SK-N-SH treated with all-trans-retinoic acid at 6 μM for 48 hours (cell line): ENCODE measurements around the gene SH3BP5.

Experiments
- ATAC-seq: fragments of 200-7000 bp; cut with Tn5 transposase; 3 replicates; pipeline ENCODE4 v1.9.1; 2020; ENCODE audit warnings: mild to moderate bottlenecking, moderate library complexity
- ARNTL ChIP-seq: fragments of 450-650 bp; formaldehyde crosslinking; IDR thresholded peaks from 2 replicates; pipeline ENCODE4 v1.5.0; 2020; ENCODE audit warnings: low read depth, mild to moderate bottlenecking, moderate library complexity, borderline replicate concordance
- BACH2 ChIP-seq: fragments of 250-450 bp; sonication (Bioruptor Pico); IDR thresholded peaks from 2 replicates; pipeline ENCODE4 v1.9.0; 2021; ENCODE audit warnings: mild to moderate bottlenecking, borderline replicate concordance
- CREB5 ChIP-seq: fragments of 250-450 bp; sonication (Bioruptor Pico); IDR thresholded peaks from 2 replicates; pipeline ENCODE4 v1.5.1; 2020; ENCODE audit warnings: low read depth, mild to moderate bottlenecking, moderate library complexity
- CSDC2 ChIP-seq: fragments of 250-450 bp; sonication (Bioruptor Pico); IDR thresholded peaks from 2 replicates; pipeline ENCODE4 v1.5.0; 2020; ENCODE audit warnings: mild to moderate bottlenecking, moderate library complexity
- CSRNP3 ChIP-seq: fragments of 250-450 bp; sonication (Bioruptor Pico); IDR thresholded peaks from 2 replicates; pipeline ENCODE4 v1.5.1; 2021; ENCODE audit warnings: mild to moderate bottlenecking, moderate library complexity
- ESRRG ChIP-seq: fragments of 250-450 bp; sonication (Bioruptor Pico); IDR thresholded peaks from 2 replicates; pipeline ENCODE4 v1.6.1; 2021; ENCODE audit warnings: mild to moderate bottlenecking
- GLIS3 ChIP-seq: fragments of 250-450 bp; sonication (Bioruptor Pico); IDR thresholded peaks from 2 replicates; pipeline ENCODE4 v1.5.0; 2020; ENCODE audit warnings: mild to moderate bottlenecking, moderate library complexity
- ISL1 ChIP-seq: fragments of 250-450 bp; sonication (Bioruptor Pico); IDR thresholded peaks from 2 replicates; pipeline ENCODE4 v2.1.2; 2022; ENCODE audit warnings: mild to moderate bottlenecking, moderate library complexity
- OSR1 ChIP-seq: fragments of 250-450 bp; sonication (Bioruptor Pico); IDR thresholded peaks from 2 replicates; pipeline ENCODE4 v1.8.0; 2022; ENCODE audit warnings: moderate library complexity, mild to moderate bottlenecking, inconsistent platforms
- PATZ1 ChIP-seq: fragments of 250-450 bp; sonication (Bioruptor Pico); IDR thresholded peaks from 2 replicates; pipeline ENCODE4 v1.8.0; 2020; ENCODE audit warnings: mild to moderate bottlenecking, moderate library complexity, borderline replicate concordance
- POU6F1 ChIP-seq: fragments of 250-450 bp; sonication (Bioruptor Pico); IDR thresholded peaks from 2 replicates; pipeline ENCODE4 v1.8.0; 2021; ENCODE audit warnings: low read depth, mild to moderate bottlenecking, moderate library complexity, borderline replicate concordance
- PPARA ChIP-seq: fragments of 250-450 bp; sonication (Bioruptor Pico); IDR thresholded peaks from 2 replicates; pipeline ENCODE4 v1.5.0; 2020; ENCODE audit warnings: mild to moderate bottlenecking, borderline replicate concordance
- RARB ChIP-seq: fragments of 250-450 bp; sonication (Bioruptor Pico); IDR thresholded peaks from 2 replicates; pipeline ENCODE4 v1.8.0; 2021; ENCODE audit warnings: mild to moderate bottlenecking, moderate library complexity
- SNAI2 ChIP-seq: fragments of 250-450 bp; sonication (Bioruptor Pico); IDR thresholded peaks from 2 replicates; pipeline ENCODE4 v1.5.0; 2020; ENCODE audit warnings: mild to moderate bottlenecking, moderate library complexity
- TOX ChIP-seq: fragments of 250-450 bp; sonication (Bioruptor Pico); IDR thresholded peaks from 2 replicates; pipeline ENCODE4 v1.8.0; 2021; ENCODE audit warnings: mild to moderate bottlenecking, moderate library complexity, borderline replicate concordance
- TSHZ2 ChIP-seq: fragments of 250-450 bp; sonication (Bioruptor Pico); IDR thresholded peaks from 2 replicates; pipeline ENCODE4 v1.5.0; 2020; ENCODE audit warnings: mild to moderate bottlenecking, moderate library complexity
- ZC3H10 ChIP-seq: fragments of 250-450 bp; sonication (Bioruptor Pico); IDR thresholded peaks from 2 replicates; pipeline ENCODE4 v1.5.1; 2021; ENCODE audit warnings: mild to moderate bottlenecking, moderate library complexity
- ZFP30 ChIP-seq: fragments of 450-650 bp; formaldehyde crosslinking; IDR thresholded peaks from 2 replicates; pipeline ENCODE4 v1.5.0; 2022; ENCODE audit warnings: mild to moderate bottlenecking, moderate library complexity
- ZNF565 ChIP-seq: fragments of 450-650 bp; formaldehyde crosslinking; conservative IDR thresholded peaks from 2 replicates; pipeline ENCODE4 v1.5.0; 2020; ENCODE audit warnings: low read depth, mild to moderate bottlenecking, moderate library complexity
- ZNF70 ChIP-seq: fragments of 450-650 bp; formaldehyde crosslinking; IDR thresholded peaks from 2 replicates; pipeline ENCODE4 v1.5.0; 2020; ENCODE audit warnings: mild to moderate bottlenecking, moderate library complexity

Gene SH3BP5

GRCh38 chr3:15346516-15346915 is 14.1 kb upstream of the SH3BP5 start:
- no peak for TF ChIP-seq POU6F1
- no peak for TF ChIP-seq PPARA
- no peak for TF ChIP-seq CREB5 (CRISPR knock-in tag)
- TF ChIP-seq ESRRG (CRISPR knock-in tag): no peak
- TF ChIP-seq ZNF70: no peak
- no peak for TF ChIP-seq GLIS3 (CRISPR knock-in tag)
- TF ChIP-seq TSHZ2: no peak
- no peak for TF ChIP-seq ZNF565 (CRISPR knock-in tag)
- no peak for TF ChIP-seq ZC3H10 (CRISPR knock-in tag)
- TF ChIP-seq PATZ1: no peak
- no peak for TF ChIP-seq TOX (CRISPR knock-in tag)
- no peak for TF ChIP-seq CSRNP3 (CRISPR knock-in tag)
- TF ChIP-seq ZFP30: no peak
- no peak for TF ChIP-seq SNAI2
- no peak for TF ChIP-seq RARB (CRISPR knock-in tag)
- TF ChIP-seq OSR1 (CRISPR knock-in tag): no peak
- TF ChIP-seq ARNTL (CRISPR knock-in tag): no peak
- TF ChIP-seq BACH2 (CRISPR knock-in tag): no peak
- ATAC-seq: no peak

- TF ChIP-seq GLIS3 (CRISPR knock-in tag) (no peak), BACH2 (CRISPR knock-in tag) (no peak), TSHZ2 (no peak), PATZ1 (no peak), ESRRG (CRISPR knock-in tag) (no peak), ISL1 (CRISPR knock-in tag) (no peak), CSDC2 (no peak)
- ATAC-seq: no peak
These were observed 13.3 kb upstream of the SH3BP5 start for GRCh38 chr3:15345608-15346137.
